NCI-H128 (cell line): ENCODE data around the gene CD58.

ENCODE experiments used
- DNase-seq: peaks from one replicate; lab custom pipeline; 2025; ENCODE audit not compliant: unreplicated experiment; lab: John Stamatoyannopoulos, UW

Gene CD58

DNA sequence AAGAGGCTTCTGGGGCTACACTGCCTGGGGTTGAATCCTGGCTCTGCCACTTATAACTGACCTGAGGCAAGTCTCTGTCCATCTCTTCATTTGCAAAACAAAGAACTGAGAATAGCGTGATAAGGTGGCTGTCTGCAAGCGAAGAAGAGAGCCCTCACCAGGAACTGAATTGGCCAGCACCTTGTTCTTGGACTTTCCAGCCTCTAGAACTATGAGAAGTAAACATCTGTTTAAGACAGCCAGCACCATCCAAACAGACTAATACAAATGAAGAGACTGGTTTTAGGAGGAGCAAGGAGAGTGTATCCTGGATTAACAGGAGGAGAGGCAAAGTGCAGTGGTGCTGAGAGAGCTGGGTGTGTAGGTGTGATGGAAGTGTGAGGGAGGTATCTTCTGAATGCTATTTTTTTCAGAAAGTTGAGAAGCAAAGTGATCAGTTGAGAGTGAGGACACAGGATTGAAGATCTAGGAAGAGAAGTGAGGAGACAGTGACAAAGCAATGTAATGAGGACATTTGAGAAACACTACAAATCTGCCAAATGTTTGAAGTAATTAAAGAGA is 59.3 kb downstream of the CD58 start:
- no peak for DNase-seq

DNA sequence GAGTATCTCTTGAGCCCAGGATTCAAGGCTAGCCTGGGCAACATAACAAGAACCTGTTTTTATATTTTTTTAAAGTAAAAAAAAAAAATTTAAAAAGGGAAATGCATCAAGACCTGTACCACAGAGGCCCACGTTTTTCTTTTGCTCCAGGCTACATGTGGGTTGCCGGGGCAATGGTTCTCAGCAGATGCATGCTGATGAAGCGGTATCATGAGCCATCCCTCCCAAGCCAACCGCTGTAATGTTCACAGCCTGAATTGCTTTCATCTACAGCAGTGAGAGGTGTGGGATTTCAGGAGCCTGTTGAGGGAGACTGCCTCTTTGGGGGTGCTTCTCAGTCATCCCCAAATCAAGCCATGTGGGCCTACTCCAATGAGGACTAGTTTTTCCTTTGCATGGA is 60.5 kb downstream of the CD58 start:
- DNase-seq = no peak

DNA sequence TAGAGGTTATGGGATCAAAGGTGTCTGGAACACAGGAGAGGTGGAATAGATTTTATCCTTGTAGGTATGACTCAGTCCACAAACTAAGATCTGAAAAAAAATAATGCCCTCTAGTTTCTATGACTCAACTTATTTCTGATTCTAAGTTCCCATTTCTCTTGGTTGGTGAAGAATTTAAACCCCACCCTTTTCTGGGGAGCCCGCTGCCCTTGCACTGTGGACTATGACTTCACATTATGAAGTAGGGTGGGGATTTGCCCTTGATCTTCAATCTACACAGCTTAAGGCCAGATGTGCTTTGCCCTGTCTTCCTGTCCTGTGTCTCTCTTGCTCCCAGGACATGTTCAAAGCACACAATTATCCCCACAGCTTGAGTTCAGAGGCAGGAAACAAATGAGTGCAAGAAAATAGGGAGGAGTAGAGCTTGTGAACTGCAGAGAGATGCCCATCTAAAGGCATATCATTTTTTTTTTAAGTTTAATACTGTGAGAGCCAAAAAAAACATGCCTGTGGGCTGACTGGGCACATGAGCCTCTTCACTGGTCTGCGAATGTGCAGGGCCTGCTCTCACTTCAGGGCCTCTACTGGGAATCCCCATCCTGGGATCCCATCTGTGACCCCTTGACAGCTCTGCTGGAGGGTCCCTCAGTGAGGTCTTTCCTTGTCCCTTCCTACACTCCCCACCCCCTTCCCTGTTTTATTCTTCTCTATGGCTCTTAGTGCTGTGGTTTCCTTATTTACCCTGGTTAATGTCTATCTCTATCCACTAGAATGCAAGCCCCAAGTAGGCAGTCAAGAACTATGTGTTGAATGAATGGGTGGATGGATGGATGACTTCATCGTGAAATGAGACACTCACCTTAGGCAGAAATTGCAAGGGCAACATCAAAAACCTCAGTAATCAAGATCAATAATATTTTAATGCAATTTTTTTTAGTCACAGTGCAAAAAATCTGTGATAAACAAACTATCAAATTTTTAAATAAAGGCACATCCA is 61.5 kb downstream of the CD58 start:
- no peak for DNase-seq

DNA sequence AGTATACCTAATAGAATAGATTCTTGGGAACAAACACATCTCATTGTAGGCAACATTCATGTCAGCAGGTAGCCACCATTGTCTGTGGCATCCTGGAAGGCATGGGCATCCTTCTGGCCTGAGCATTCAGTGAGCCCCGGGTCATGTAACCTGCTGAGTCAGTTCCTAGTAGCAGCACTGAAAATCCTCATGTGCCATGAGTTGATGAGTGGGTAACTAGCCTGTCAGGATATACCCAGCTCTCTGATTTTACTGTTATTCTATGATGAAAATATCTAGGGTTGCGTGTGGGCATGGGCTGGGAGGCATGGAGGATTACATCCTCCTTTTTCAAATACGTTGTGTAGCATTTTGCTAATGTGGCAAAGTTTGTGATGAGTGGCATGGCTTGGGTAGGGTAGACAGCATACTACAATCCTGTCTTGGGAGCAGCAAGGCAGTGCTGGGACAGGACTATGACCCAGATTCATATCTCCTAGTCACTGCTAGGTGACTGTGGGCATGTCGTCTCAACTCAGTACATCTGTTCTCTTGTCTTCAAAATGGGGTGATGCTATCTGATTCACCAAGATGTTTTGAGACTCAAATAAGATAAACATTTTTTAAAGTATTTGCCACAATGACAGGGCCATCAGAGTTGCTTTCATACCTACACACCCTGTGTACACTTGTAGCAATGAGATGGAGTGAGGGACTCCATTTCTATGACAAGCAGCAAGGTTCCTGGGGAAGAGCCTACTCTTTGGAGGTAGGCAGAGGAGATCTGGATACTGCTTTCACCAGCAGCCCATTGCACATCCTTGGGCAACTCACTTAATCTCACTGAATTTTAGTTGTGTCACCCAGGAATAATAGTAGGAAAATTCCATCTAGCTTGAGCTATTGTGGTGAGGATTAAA is 62.5 kb downstream of the CD58 start:
- no peak for DNase-seq

DNA sequence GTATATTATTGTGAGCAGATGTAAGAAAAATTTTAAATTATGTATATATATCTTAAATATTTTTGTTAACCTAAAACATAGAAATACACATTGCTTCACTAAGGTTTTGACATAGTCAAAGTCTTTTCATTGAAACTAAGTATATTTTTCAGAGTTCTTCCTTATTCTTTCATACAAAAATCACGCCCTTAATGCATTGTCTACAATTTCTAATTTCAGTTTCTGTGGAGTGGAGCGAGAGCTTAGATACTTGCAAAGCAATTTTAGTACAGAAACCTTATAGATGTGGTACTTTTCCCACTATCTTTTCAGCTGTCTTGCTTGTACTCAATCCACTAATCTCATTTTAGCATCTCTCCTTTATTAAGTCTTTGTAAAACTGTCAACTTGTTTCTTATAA is 63.2 kb downstream of the CD58 start:
- DNase-seq = no peak

DNA sequence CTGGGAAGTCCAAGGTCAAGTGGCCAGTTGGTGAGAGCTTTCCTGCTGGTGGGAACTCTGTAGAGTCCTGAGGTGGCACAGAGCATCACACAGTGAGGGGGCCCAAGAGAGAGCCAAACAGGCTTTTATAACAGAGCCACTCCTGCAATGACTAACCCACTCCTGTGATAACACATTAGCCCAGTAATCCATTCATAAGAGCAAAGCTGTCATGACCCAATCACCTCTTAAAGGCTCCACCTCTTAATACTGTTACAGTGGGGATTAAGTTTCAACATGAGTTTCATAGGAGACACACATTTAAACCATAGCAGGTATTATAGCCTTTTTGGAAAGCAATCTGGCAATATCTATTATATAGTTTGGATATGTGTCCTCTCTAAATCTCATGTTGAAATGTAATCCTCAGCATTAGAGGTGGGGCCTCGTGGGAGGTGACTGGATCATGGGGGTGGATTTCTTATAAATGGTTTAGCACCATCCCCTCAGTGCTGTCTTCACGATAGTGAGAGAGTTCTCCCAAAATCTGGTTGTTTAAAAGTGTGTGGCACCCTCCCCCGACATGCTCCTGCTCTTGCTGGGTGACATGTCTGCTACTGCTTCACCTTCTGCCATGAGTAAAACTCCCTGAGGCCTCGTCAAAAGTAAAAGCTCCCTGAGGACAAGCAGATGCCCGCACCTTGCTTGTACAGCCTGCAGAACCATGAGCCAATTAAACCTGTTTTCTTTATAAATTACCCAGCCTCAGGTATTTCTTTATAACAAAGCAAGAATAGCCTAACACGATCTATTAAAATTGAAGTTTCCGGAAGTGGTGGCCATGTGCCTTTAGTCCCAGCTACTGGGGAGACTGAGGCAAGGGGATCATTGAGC is 64.5 kb downstream of the CD58 start:
- no peak for DNase-seq

DNA sequence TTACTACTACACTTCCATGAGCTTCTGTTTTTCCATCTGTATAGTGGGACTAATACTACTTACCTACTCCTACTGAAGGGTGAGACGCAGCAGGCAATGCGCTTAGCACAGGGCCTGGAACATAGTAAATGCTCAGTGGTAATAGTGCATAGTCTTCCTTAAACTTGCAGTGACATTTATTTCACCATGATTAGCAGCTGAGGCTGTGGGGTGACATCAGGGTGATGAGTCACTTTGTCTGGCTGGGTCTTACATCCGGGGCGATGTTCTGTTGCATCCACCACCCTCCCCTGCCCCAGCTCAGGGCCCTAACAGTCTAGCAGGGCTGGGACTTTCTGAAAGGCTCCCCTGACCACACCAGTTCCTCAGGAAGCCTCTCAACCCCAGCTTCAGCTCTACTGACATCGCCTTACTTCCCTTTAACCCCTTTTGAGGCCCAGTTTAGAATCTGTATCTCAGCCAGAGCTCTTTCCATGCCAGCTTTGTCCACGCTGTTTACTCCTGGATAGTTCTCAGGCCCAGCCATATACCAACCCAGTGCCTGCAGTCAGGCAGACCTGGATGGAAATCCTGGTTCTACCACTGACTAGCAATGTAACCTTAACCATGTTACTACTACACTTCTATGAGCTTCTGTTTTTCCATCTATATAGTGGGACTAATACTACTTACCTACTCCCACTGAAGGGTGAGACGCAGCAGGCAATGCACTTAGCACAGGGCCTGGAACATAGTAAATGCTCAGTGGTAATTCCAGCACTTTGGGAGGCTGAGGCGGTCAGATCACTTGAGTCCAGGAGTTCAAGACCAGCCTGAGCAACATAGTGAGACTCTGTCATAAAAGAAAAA is 66.3 kb downstream of the CD58 start:
- no peak for DNase-seq

DNA sequence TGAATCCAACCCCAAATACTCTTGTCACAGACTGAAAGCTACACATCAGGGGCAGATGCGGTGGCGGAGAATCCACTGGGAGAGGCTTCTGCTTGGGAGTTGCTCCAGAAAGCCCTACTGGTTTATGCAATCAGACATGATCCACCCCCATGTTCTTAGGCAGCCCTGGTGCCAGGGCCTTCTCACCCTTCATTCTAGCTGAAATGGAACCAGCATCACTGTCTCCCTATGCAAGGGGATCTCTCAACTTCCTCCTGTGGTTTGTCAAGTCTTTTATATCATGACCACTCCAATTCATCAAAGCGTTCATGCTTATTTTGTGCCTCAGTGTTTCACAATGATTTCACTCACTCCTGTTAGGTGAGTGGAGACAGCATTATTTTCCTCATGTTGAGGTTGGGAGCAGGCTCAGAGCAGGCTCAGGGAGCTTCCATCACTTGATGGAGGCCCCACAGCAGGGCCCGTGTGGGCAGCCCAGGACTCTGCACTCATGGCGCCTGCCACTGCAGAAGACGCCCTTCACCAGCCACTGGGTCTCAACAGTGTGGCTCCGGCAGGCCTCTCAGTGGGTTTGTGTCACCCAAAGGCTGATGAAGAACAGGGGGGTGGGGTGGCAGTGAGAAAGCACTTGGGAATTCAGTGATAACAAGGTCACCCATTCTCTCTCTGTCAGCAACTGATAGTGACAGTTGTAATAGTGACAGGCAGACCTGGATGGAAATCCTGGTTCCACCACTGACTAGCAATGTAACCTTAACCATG is 67.1 kb downstream of the CD58 start:
- DNase-seq = no peak

DNA sequence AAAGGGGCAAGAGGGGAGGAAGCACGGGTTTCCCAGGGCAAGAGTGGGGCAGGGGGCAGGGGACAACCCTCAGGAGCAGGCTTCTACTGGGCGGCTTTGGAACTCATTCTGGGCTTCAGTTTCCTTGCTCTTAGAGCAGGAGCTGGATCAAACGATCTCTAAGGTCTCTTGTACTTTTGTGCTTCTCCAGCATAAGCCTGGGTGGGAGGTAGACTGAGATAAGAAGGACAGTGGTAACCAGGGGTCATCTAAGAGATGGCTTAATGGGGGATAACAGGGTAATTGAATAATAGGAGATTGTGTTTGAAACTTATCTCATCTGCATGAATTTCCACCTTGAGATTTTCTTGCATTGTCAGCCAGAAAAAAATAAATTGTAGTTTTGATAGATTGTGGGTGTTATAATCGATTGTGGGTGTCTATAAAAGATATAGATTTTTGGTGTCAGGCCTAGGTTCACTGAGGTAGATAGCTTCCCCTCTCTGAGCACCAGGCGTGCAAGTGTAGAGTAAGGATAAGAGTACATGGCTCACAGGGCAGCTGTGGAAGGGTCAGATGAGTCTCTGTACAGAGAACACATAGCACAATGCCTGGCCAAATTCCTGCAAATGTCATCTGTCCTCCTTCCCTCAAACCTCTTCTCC is 68.0 kb downstream of the CD58 start:
- DNase-seq = no peak

DNA sequence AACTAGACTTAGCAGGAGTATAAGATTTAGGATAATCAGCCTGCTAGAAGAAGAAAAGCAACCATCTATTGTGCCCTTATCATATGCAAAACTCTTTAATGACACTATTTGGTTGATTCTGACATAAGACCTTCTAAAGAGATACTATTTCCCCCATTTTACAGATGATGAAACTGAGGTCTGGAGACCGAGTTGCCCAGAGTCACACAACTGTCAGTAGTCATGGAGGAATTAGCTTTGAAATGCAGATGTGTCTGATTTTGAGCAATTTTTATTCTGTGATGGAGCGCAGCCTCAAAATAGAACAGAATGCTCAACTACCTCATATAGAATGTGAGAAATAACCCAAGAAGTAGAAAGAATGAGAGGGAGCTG is 69.0 kb downstream of the CD58 start:
- no peak for DNase-seq

DNA sequence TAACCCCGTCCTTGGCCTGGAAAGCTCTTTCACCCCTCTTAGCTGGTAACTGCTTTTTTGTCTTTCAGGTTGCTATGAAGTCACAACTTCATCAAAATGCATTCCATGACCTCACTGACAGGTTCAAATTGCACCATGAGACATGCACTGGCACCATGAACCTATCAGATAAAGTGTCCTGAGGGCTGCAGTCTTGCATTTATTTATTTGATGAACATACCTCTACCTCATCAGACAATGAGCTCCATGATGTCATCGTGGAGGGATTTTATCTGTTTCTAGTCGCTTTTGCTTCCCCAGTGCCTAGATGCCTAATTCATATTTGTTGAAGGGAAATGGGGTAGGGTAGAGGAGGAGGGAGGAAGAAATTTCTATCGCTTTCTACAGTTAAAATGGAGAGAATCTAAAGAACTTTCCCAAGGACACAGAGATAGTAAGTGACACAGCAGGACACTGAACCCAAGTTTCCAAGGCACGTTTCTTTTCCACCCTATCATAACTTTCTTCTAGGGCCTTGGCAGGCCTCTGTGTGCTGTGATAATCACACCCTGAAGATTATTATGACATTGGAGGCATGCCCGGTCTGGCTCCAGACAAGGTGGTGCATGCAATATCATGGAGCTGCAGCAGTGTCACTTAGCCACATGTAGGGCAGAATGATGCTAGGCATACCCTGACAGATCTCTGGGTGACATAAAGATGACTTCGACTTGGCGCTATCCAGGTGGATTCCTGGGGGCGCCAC is 69.5 kb downstream of the CD58 start:
- DNase-seq = no peak

DNA sequence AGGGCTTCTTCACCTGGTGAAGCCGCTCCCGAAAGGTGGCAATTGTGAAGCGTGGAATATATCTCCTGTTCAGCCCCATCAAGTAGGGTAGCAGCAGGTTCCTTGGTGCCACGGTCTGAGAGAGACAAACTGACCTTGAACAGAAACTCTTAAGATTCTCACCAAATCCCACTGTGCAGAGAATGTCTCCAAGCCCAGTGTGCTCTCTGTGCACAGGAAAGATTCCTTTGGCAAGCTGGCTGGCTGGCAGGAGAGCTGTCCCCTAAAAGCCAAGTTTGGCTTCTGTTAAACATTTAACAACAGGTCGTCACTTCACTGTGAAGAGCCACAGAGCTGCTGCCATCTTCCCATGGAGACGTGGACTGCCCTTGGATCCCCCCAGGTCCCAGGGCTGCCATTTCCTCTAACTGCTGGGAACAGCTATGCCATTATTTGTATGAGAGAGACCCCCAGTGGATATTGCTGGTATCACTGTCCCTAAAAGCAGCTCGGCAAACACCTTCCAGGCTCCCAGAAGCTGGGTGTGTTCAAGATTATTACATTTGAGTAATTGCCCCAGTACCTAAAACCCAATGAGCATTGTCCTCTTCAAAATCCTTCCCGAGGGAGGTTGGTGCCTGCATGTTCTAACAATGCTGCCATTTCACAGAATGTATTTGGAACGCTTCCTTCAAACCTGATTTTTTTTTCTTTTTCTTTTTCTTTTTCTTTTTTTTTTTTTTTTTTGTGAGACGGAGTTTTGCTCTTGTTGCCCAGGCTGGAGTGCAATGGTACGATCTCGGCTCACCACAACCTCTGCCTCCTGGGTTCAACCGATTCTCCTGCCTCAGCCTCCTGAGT is 71.8 kb downstream of the CD58 start:
- DNase-seq = peak; percentile 51

DNA sequence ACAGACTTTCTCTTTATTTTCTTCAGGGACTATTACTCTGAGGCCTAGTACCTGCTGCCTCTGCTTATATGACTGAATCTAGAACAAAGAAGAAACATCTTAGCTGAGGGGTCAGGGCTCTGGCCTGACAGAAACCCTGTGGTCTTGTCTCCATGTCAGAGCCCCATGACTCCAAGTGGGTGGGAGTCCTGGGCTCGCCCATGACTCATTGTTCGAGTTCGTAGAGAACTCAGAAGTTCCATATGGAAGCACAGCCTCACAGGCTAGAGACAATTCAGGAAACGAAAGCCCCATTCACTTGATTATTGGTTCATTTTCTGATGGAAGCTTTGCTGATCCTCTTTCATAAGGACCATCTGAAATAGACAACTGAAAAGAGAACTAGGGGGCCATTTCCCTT is 73.2 kb downstream of the CD58 start:
- no peak for DNase-seq

DNA sequence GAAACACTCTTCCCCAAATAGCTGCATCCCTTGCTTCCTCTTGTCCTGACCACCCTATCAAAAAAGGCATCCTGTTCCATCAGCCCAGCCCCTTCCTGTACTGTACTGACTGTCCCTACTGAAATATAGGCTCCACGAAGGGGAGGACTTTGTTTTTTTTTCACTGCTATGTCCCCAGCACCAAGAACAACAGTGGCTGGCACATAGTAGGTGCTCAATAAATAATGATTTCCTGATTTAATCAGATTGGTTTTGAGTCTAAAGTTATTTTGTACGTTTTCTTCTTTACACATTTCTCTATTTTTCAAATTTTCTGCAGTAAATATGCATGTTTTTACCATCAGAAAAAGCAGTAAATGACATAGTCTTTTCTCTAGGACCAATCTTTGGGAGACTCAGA is 73.9 kb downstream of the CD58 start:
- no peak for DNase-seq

DNA sequence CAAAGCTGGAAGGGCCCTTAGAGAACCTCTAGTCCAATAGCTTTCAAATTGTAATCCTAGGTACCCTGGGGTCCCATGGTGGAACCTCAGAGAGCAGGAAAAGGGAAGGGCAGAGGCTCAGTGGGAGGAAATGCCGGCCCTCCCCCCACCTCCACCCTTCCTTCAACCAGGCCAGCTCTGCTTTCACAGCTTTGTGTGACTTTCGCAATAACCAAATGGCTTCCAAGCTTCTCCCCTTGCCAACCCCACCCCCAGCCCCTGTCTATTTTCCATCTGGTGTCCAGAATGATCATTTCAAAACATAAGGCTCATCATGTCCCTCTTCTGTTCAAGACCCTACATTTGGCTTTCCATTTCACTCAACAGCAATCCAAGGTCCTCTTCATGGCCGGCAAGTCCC is 74.4 kb downstream of the CD58 start:
- no peak for DNase-seq

DNA sequence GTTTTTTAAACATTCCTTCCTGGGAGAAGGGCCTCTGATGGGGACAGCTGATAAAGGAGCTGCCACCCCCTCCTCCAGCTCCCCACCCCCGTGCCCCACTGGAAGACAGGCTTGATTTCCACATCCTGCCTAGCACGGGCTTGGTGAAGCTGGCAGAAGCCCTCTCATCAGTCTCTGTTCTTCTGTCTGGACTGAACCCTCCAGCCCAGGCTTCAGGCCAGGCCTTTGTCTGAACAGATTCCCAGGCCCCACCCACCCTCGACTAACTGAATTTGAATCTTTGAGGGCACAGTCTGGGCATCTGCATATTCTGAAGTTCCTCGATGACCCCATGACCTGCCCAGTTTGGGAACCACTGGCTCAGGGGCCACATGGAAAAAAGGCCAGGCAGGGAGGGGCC is 75.3 kb downstream of the CD58 start:
- no peak for DNase-seq

DNA sequence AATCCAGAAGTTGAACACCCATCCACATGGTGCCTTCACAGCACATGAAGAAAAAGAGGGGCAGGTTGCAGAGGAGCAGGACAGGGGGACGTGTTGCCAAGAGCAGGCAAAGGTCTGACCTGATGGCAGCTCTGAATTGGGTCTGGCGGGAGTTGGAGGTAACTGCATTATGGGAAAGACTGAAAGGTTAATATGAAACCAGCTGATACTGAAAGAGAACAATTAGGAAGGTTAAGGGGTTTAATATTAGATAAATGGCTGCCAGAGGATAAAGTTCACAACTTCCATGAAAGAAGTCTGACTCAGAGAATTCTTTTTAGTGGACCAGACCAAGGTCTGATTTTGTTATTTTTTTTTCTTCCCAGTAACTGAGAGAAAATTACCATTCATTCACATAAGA is 76.1 kb downstream of the CD58 start:
- no peak for DNase-seq
